HepG2 (cell line): ENCODE measurements around the gene GLCE. TPM values are rescaled to one million over a fixed set of nuclear protein-coding genes. Genes with fewer than 3 reads are reported as not detected.

Source experiments
- MLLT10 ChIP-seq: sonication (generic); formaldehyde crosslinking; IDR thresholded peaks from 2 replicates; pipeline ENCODE4 v1.4.0; 2020; ENCODE audit warnings: missing genetic modification reagents
- SMAD9 ChIP-seq: sonication (generic); formaldehyde crosslinking; IDR thresholded peaks from 2 replicates; pipeline ENCODE4 v1.5.1; 2020; ENCODE audit warnings: mild to moderate bottlenecking, missing genetic modification reagents
- TCF12 ChIP-seq, 2 experiments: fragments of 450-650 bp in 1 of 2; sonication (generic) in 1 of 2; formaldehyde crosslinking in 1 of 2; IDR thresholded peaks; 2 replicates each; pipeline versions ENCODE4 v1.6.1 to v1.8.0; 2017 to 2022; ENCODE audit warnings: antibody characterized with exemption in 1 of 2, mild to moderate bottlenecking in 1 of 2, missing genetic modification reagents in 1 of 2, moderate library complexity in 1 of 2
- ZNF274 ChIP-seq: sonication (generic); formaldehyde crosslinking; IDR thresholded peaks from 2 replicates; pipeline ENCODE4 v1.5.1; 2020; ENCODE audit warnings: mild to moderate bottlenecking, missing genetic modification reagents
- ZNF432 ChIP-seq: sonication (generic); formaldehyde crosslinking; IDR thresholded peaks from 2 replicates; pipeline ENCODE4 v1.5.0; 2020; ENCODE audit warnings: missing genetic modification reagents, mild to moderate bottlenecking, borderline replicate concordance
- ZSCAN20 ChIP-seq: sonication (generic); formaldehyde crosslinking; IDR thresholded peaks from 2 replicates; pipeline ENCODE4 v1.4.0; 2020; ENCODE audit warnings: missing genetic modification reagents, mild to moderate bottlenecking, borderline replicate concordance
- polyA plus RNA-seq, 8 experiments: library from polyadenylated mRNA; depleted of rRNA in 3 of 8; stranded (reverse) in 7 of 8; unstranded in 1 of 8; fragments of >200 nt; fragmentation: Illumina TruSeq in 4 of 8; extraction: Trizol in 4 of 8; gene quantifications; 2 replicates each; pipeline versions ENCODE4 v1.2.1 to v1.2.3, GENCODE V29; 2011 to 2016; ENCODE audit warnings: low read depth in 4 of 8, missing spikeins in 1 of 8, mixed read lengths in 1 of 8; ENCODE audit not compliant: insufficient read depth in 1 of 8
- total RNA-seq, 5 experiments: library from RNA; depleted of rRNA; stranded (reverse); fragments of >200 nt; fragmentation: Illumina TruSeq; extraction: Trizol; gene quantifications; 2 replicates each; pipeline ENCODE4 v1.2.3, GENCODE V29; 2016; ENCODE audit warnings: low read depth in 1 of 5
- TF ChIP-seq, protein P1 (sequence below): sonication (generic); formaldehyde crosslinking; conservative IDR thresholded peaks from 2 replicates; pipeline ENCODE4 v1.4.0; 2020; ENCODE audit warnings: missing genetic modification reagents
- TF ChIP-seq, protein P2 (sequence below), 2 experiments: sonication (generic) in 1 of 2; formaldehyde crosslinking in 1 of 2; IDR thresholded peaks; 2 replicates each; pipeline versions ENCODE4 v1.4.0 to v1.6.1; 2016 to 2020; ENCODE audit warnings: borderline replicate concordance in 1 of 2, low read depth in 1 of 2, mild to moderate bottlenecking in 1 of 2, missing genetic modification reagents in 1 of 2
- TF ChIP-seq, protein P3 (sequence below): sonication (generic); formaldehyde crosslinking; IDR thresholded peaks from 2 replicates; pipeline ENCODE4 v1.4.0; 2020; ENCODE audit warnings: mild to moderate bottlenecking, missing genetic modification reagents
- TF ChIP-seq, protein P4 (sequence below): sonication (generic); formaldehyde crosslinking; IDR thresholded peaks from 2 replicates; pipeline ENCODE4 v1.8.0; 2022; ENCODE audit warnings: mild to moderate bottlenecking, missing genetic modification reagents, borderline replicate concordance
- TF ChIP-seq, protein P5 (sequence below): sonication (generic); formaldehyde crosslinking; IDR thresholded peaks from 2 replicates; pipeline ENCODE4 v1.4.0; 2020; ENCODE audit warnings: missing genetic modification reagents

Gene GLCE
- total and polyA plus RNA-seq, 2 of the 13 experiments (the other 11 are each of a cell fraction or from before 2014, with no cell fraction given) = 12.9 to 23.4 TPM

DNA sequence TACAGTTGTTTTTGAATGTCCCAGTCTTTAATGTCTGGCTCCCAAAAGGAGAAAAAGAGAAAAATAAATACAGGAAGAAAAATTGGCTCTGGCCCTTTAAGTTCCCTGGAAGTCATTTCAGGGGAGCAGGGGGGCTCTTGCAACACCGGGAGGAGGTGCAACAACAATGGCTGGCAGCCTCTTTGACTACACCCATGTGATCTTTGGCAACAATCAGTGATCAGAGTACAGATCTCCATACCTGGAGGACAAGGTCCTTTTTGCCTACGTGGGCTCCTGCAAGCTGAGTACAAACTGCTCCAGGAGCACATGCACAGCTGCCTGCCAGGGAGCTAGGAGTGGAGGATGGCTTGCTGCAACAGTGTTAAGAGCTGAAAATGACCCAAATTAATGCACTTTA lies 63.9 kb downstream of the GLCE start (continued):
- TF ChIP-seq, protein P1, sequence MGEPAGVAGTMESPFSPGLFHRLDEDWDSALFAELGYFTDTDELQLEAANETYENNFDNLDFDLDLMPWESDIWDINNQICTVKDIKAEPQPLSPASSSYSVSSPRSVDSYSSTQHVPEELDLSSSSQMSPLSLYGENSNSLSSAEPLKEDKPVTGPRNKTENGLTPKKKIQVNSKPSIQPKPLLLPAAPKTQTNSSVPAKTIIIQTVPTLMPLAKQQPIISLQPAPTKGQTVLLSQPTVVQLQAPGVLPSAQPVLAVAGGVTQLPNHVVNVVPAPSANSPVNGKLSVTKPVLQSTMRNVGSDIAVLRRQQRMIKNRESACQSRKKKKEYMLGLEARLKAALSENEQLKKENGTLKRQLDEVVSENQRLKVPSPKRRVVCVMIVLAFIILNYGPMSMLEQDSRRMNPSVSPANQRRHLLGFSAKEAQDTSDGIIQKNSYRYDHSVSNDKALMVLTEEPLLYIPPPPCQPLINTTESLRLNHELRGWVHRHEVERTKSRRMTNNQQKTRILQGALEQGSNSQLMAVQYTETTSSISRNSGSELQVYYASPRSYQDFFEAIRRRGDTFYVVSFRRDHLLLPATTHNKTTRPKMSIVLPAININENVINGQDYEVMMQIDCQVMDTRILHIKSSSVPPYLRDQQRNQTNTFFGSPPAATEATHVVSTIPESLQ (CRISPR knock-in tag) = no peak
- TF ChIP-seq MLLT10 (CRISPR knock-in tag) (no peak), TCF12 (IDR thresholded peaks at IDR 0.05) (no peak), TCF12 (CRISPR knock-in tag; IDR thresholded peaks at IDR 0.05) (peak; percentile 64; the same call in 1 of the 2 replicates), ZSCAN20 (no peak), ZNF432 (CRISPR knock-in tag) (no peak), ZNF274 (CRISPR knock-in tag) (no peak), SMAD9 (CRISPR knock-in tag) (no peak)
- TF ChIP-seq, protein P2, sequence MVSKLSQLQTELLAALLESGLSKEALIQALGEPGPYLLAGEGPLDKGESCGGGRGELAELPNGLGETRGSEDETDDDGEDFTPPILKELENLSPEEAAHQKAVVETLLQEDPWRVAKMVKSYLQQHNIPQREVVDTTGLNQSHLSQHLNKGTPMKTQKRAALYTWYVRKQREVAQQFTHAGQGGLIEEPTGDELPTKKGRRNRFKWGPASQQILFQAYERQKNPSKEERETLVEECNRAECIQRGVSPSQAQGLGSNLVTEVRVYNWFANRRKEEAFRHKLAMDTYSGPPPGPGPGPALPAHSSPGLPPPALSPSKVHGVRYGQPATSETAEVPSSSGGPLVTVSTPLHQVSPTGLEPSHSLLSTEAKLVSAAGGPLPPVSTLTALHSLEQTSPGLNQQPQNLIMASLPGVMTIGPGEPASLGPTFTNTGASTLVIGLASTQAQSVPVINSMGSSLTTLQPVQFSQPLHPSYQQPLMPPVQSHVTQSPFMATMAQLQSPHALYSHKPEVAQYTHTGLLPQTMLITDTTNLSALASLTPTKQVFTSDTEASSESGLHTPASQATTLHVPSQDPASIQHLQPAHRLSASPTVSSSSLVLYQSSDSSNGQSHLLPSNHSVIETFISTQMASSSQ (IDR thresholded peaks at IDR 0.05; ENCODE audit: low read depth) = no peak
- TF ChIP-seq, protein P2 (CRISPR knock-in tag; IDR thresholded peaks at IDR 0.05; ENCODE audit: borderline replicate concordance) = no peak; the same call in 1 of the 2 replicates
- TF ChIP-seq, protein P3, sequence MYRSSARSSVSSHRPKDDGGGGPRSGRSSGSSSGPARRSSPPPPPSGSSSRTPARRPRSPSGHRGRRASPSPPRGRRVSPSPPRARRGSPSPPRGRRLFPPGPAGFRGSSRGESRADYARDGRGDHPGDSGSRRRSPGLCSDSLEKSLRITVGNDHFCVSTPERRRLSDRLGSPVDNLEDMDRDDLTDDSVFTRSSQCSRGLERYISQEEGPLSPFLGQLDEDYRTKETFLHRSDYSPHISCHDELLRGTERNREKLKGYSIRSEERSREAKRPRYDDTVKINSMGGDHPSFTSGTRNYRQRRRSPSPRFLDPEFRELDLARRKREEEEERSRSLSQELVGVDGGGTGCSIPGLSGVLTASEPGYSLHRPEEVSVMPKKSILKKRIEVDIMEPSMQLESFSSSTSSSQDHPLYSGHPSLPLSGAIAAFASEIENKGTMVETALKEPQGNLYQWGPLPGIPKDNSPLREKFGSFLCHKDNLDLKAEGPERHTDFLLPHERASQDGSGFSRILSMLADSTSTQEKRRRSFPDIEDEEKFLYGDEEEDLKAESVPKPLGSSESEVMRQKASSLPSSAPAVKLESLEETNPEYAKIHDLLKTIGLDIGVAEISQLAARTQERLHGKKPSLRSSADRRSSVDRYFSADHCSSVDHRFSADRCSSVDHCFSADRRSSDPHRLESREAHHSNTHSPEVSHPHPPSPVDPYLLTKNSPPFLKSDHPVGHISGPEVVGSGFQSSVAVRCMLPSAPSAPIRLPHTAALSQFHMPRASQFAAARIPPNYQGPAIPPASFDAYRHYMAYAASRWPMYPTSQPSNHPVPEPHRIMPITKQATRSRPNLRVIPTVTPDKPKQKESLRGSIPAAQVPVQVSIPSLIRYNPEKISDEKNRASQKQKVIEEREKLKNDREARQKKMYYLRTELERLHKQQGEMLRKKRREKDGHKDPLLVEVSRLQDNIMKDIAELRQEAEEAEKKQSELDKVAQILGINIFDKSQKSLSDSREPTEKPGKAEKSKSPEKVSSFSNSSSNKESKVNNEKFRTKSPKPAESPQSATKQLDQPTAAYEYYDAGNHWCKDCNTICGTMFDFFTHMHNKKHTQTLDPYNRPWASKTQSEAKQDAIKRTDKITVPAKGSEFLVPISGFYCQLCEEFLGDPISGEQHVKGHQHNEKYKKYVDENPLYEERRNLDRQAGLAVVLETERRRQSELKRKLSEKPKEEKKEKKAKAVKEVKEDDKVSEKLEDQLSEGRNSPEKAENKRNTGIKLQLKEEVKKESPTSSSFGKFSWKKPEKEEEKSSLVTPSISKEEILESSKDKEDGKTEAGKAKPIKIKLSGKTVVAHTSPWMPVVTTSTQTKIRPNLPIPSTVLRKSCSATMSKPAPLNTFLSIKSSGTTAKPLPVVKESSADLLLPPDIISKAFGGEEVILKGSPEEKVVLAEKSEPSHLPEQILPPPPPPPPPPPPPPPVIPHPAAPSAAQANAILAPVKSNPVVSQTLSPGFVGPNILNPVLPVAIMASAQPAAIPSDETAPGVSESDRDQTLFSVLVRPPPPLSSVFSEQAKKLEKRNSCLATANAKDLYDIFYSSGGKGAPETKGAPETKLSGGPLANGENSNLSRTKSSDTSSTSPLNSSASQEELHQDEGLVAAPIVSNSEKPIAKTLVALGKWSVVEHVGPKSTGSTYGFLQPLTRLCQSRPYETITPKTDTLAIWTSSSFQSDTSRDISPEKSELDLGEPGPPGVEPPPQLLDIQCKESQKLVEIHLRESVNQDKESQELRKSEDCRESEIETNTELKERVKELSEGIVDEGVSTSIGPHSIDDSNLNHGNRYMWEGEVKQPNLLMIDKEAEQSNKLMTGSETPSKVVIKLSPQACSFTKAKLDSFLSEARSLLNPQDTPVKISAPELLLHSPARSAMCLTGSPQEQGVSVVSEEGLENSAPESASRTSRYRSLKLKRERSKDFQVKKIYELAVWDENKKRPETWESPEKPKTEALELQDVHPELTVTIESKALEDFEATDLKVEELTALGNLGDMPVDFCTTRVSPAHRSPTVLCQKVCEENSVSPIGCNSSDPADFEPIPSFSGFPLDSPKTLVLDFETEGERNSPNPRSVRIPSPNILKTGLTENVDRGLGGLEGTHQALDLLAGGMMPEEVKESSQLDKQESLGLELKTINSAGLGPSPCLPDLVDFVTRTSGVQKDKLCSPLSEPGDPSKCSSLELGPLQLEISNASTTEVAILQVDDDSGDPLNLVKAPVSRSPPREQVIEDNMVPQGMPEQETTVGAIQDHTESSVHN = no peak
- TF ChIP-seq, protein P4, sequence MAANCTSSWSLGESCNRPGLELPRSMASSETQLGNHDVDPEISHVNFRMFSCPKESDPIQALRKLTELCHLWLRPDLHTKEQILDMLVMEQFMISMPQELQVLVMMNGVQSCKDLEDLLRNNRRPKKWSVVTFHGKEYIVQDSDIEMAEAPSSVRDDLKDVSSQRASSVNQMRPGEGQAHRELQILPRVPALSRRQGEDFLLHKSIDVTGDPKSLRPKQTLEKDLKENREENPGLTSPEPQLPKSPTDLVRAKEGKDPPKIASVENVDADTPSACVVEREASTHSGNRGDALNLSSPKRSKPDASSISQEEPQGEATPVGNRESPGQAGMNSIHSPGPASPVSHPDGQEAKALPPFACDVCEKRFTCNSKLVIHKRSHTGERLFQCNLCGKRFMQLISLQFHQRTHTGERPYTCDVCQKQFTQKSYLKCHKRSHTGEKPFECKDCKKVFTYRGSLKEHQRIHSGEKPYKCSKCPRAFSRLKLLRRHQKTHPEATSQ = peak; percentile 67; the same call in 1 of the 2 replicates
- TF ChIP-seq, protein P5, sequence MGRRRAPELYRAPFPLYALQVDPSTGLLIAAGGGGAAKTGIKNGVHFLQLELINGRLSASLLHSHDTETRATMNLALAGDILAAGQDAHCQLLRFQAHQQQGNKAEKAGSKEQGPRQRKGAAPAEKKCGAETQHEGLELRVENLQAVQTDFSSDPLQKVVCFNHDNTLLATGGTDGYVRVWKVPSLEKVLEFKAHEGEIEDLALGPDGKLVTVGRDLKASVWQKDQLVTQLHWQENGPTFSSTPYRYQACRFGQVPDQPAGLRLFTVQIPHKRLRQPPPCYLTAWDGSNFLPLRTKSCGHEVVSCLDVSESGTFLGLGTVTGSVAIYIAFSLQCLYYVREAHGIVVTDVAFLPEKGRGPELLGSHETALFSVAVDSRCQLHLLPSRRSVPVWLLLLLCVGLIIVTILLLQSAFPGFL (CRISPR knock-in tag) = no peak
